HepG2 (cell line): ENCODE data around the gene UBASH3A. TPM values are rescaled to one million over a fixed set of nuclear protein-coding genes. Genes with fewer than 3 reads are reported as not detected.
A peak's percentile ranks its signal among the peaks of the same experiment; 100 is the strongest.

ENCODE experiments used
- ATAC-seq: fragments of 200-7000 bp; cut with Tn5 transposase; 3 replicates; pipeline ENCODE4 v1.9.1; 2020; ENCODE audit warnings: mild to moderate bottlenecking, moderate library complexity
- BruUV-seq: library from RNA; stranded (reverse); fragments of 400-500 nt; replicated peaks from 2 replicates; lab custom pipeline; 2021; lab: Mats Ljungman, UMichigan
- CTCF ChIA-PET: fragments of 300-600 bp; formaldehyde crosslinking; extraction: SDS; loops from one replicate; lab custom pipeline; 2021; ENCODE audit warnings: low total read pairs, inconsistent platforms, low intra/inter-chr PET ratio; lab: Yijun Ruan, JAX
- POLR2A ChIA-PET: fragments of 350-600 bp; sonication (Branson Sonifier 250); formaldehyde crosslinking; loops from one replicate; lab custom pipeline; 2020; ENCODE audit warnings: antibody characterized with exemption, inconsistent platforms; lab: Yijun Ruan, JAX
- DNase-seq: peaks from one replicate; pipeline ENCODE4 v3.0.0-alpha.2; 2015; ENCODE audit warnings: low spot score
- FAIRE-seq: peaks from 3 replicates; lab custom pipeline; 2011; peaks lifted over from hg19 to GRCh38; lab: Jason Lieb, UNC
- H2AFZ ChIP-seq: one replicate; pipeline ENCODE4 v1.6.1; 2011; ENCODE audit warnings: low read length, inconsistent platforms
- H3K27ac ChIP-seq: fragments of 300-600 bp; 3 replicates; pipeline ENCODE4 v1.8.0; 2011; ENCODE audit warnings: mixed run types, mild to moderate bottlenecking, mixed read lengths, low read length, inconsistent platforms; ENCODE audit not compliant: insufficient read depth; ENCODE audit errors: extremely low read length
- H3K27me3 ChIP-seq, 2 experiments: fragments of 200-600 bp in 1 of 2; 2 replicates in 1 of 2; 3 replicates in 1 of 2; pipeline versions ENCODE4 v1.6.0 to v1.8.0; 2011; ENCODE audit warnings: low read length in 2 of 2, mild to moderate bottlenecking in 2 of 2, moderate library complexity in 2 of 2, inconsistent platforms in 1 of 2; ENCODE audit not compliant: insufficient read depth in 2 of 2, control insufficient read depth in 1 of 2
- H3K36me3 ChIP-seq, 2 experiments: fragments of 200-600 bp in 1 of 2; replicated peaks in 1 of 2; 2 replicates in 1 of 2; 3 replicates in 1 of 2; pipeline versions ENCODE4 v1.5.1 to v1.8.0; 2011; ENCODE audit warnings: low read length in 2 of 2, inconsistent platforms in 1 of 2; ENCODE audit not compliant: insufficient read depth in 2 of 2, control insufficient read depth in 1 of 2
- H3K4me1 ChIP-seq: 2 replicates; pipeline ENCODE4 v1.5.1; 2012; ENCODE audit warnings: low read length, inconsistent platforms; ENCODE audit not compliant: insufficient read depth
- H3K4me2 ChIP-seq: 2 replicates; pipeline ENCODE4 v1.6.0; 2011; ENCODE audit warnings: low read depth, low read length, inconsistent platforms
- H3K4me3 ChIP-seq, 3 experiments: fragments of 200-600 bp in 1 of 3; sonication (generic), shearing (Covaris generic) in 1 of 3; replicated peaks in 1 of 3; 2 replicates each; pipeline ENCODE4 v1.5.1; 2011 to 2016; ENCODE audit warnings: low read length in 3 of 3, inconsistent platforms in 2 of 3, low read depth in 2 of 3, mild to moderate bottlenecking in 2 of 3, control low read depth in 1 of 3, mixed read lengths in 1 of 3; ENCODE audit not compliant: insufficient read depth in 1 of 3
- H3K79me2 ChIP-seq: one replicate; pipeline ENCODE4 v1.6.1; 2011; ENCODE audit warnings: low read length, inconsistent platforms; ENCODE audit not compliant: insufficient read depth
- H3K9ac ChIP-seq: 2 replicates; pipeline ENCODE4 v1.6.0; 2011; ENCODE audit warnings: mild to moderate bottlenecking, low read depth, low read length, inconsistent platforms; ENCODE audit not compliant: insufficient read depth
- H3K9me3 ChIP-seq: 2 replicates; pipeline ENCODE4 v1.5.1; 2012; ENCODE audit warnings: mild to moderate bottlenecking, low read length
- H4K20me1 ChIP-seq: 2 replicates; pipeline ENCODE4 v1.6.0; 2011; ENCODE audit warnings: inconsistent platforms, mild to moderate bottlenecking, low read length, moderate library complexity; ENCODE audit not compliant: insufficient read depth
- BRD4 ChIP-seq: sonication (generic); formaldehyde crosslinking; IDR thresholded peaks from 2 replicates; pipeline ENCODE4 v1.4.0; 2020; ENCODE audit warnings: missing genetic modification reagents
- CEBPG ChIP-seq: IDR thresholded peaks from 2 replicates; pipeline ENCODE4 v1.6.1; 2016
- CREB1 ChIP-seq, 2 experiments: fragments of 450-650 bp in 1 of 2; IDR thresholded peaks; 2 replicates each; pipeline ENCODE4 v1.6.1; 2016 to 2017; ENCODE audit warnings: control low read depth in 1 of 2, mild to moderate bottlenecking in 1 of 2, missing compliant biosample characterization in 1 of 2, missing genetic modification characterization in 1 of 2
- E2F1 ChIP-seq: sonication (generic); formaldehyde crosslinking; IDR thresholded peaks from 2 replicates; pipeline ENCODE4 v1.5.0; 2020; ENCODE audit warnings: missing genetic modification reagents
- FOSL2 ChIP-seq: sonication (generic); formaldehyde crosslinking; IDR thresholded peaks from 2 replicates; pipeline ENCODE4 v1.4.0; 2020; ENCODE audit warnings: missing genetic modification reagents
- GABPB1 ChIP-seq: IDR thresholded peaks from 2 replicates; pipeline ENCODE4 v1.6.1; 2016; ENCODE audit warnings: mild to moderate bottlenecking, missing genetic modification reagents, moderate library complexity, missing compliant biosample characterization
- HNF4A ChIP-seq: sonication (generic); formaldehyde crosslinking; IDR thresholded peaks from 2 replicates; pipeline ENCODE4 v1.4.0; 2020; ENCODE audit warnings: missing genetic modification reagents
- ISX ChIP-seq: sonication (generic); formaldehyde crosslinking; conservative IDR thresholded peaks from 2 replicates; pipeline ENCODE4 v1.5.0; 2020; ENCODE audit warnings: missing genetic modification reagents
- PBX2 ChIP-seq: IDR thresholded peaks from 2 replicates; pipeline ENCODE4 v1.6.1; 2016; ENCODE audit warnings: control low read depth
- SMAD3 ChIP-seq: sonication (generic); formaldehyde crosslinking; IDR thresholded peaks from 2 replicates; pipeline ENCODE4 v1.4.0; 2020; ENCODE audit warnings: missing genetic modification reagents
- ZNF282 ChIP-seq: fragments of 450-650 bp; IDR thresholded peaks from 2 replicates; pipeline ENCODE4 v1.6.1; 2018; ENCODE audit not compliant: partially characterized antibody
- ZNF589 ChIP-seq: sonication (generic); formaldehyde crosslinking; conservative IDR thresholded peaks from 2 replicates; pipeline ENCODE4 v1.8.0; 2022; ENCODE audit warnings: mild to moderate bottlenecking, moderate library complexity, missing genetic modification reagents
- ZNF782 ChIP-seq: sonication (generic); formaldehyde crosslinking; IDR thresholded peaks from 2 replicates; pipeline ENCODE4 v1.4.0; 2020; ENCODE audit warnings: missing genetic modification reagents, mild to moderate bottlenecking, borderline replicate concordance
- WGBS: methylation state at CpG from one replicate; pipeline ENCODE4 v1.1.6; 2017; ENCODE audit warnings: low lambda C conversion rate; 5-methylcytosine and 5-hydroxymethylcytosine counted together
- in situ Hi-C: cut with HindIII; loops from 2 replicates; pipeline ENCODE4 v1.10.0; 2017; ENCODE audit warnings: low pct_unique_long_range_greater_than_20kb; ENCODE audit not compliant: extremely low pct_ligation_motif_present
- intact Hi-C: fragments of 100-400 bp; cut with micrococcal nuclease; formaldehyde crosslinking; loops from one replicate; pipeline ENCODE4 v1.10.0; 2022; ENCODE audit not compliant: unreplicated experiment
- polyA plus RNA-seq, 8 experiments: library from polyadenylated mRNA; depleted of rRNA in 3 of 8; stranded (reverse) in 7 of 8; unstranded in 1 of 8; fragments of >200 nt; fragmentation: Illumina TruSeq in 4 of 8; extraction: Trizol in 4 of 8; gene quantifications; 2 replicates each; pipeline versions ENCODE4 v1.2.1 to v1.2.3, GENCODE V29; 2011 to 2016; ENCODE audit warnings: low read depth in 4 of 8, missing spikeins in 1 of 8, mixed read lengths in 1 of 8; ENCODE audit not compliant: insufficient read depth in 1 of 8
- total RNA-seq, 5 experiments: library from RNA; depleted of rRNA; stranded (reverse); fragments of >200 nt; fragmentation: Illumina TruSeq; extraction: Trizol; gene quantifications; 2 replicates each; pipeline ENCODE4 v1.2.3, GENCODE V29; 2016; ENCODE audit warnings: low read depth in 1 of 5

The UBASH3A gene
- total and polyA plus RNA-seq, 2 of the 13 experiments (the other 11 are each of a cell fraction or from before 2014, with no cell fraction given), result not detected

- no peaks in the 10 kb centered on the region for H4K20me1 ChIP-seq
- H3K4me2 ChIP-seq, result peak overlapping the region; percentile 69; the same call in 1 of the 2 replicates
- BruUV-seq, result no TSS peak
- no peaks in the 10 kb centered on the region for H3K79me2 ChIP-seq
- H2AFZ ChIP-seq, result no peak overlapping the region
- H3K4me3 ChIP-seq, result peak overlapping the region in 1 of 3 experiments; percentile 38; a peak in 1 of 6 replicates
- H3K27ac ChIP-seq, result no peak overlapping the region
- in situ Hi-C loops (no loop called here), intact Hi-C loops (no loop called here)
- ATAC-seq (no peak), FAIRE-seq (no peak), DNase-seq (no peak)
- TF ChIP-seq ISX (CRISPR knock-in tag), result no peak
- TF ChIP-seq PBX2, result no peak
- TF ChIP-seq SMAD3 (CRISPR knock-in tag), result no peak
- no peak for TF ChIP-seq ZNF782
- TF ChIP-seq GABPB1 (CRISPR knock-in tag), result no peak
- TF ChIP-seq BRD4, result no peak
- H3K36me3 ChIP-seq, result no peaks in the 10 kb centered on the region
- 73% methylated on average over 8 of the region's 8 CpGs for WGBS
- ChIA-PET POLR2A (no interaction called here), CTCF (no interaction called here)
- peaks cover 19% of the 10 kb centered on the region for H3K4me1 ChIP-seq
- peaks cover 1 to 9% of the 10 kb centered on the region in 2 experiments; a peak in 4 of 5 replicates for H3K27me3 ChIP-seq
- H3K9me3 ChIP-seq, result no peaks in the 10 kb centered on the region
- H3K9ac ChIP-seq, result no peak overlapping the region
Measured at GRCh38 chr21:42414553-42414927, 10.8 kb downstream of the UBASH3A start.

- H3K4me1 ChIP-seq, result peaks cover 19% of the 10 kb centered on the region
- peak overlapping the region in 1 of 3 experiments; percentile 38; a peak in 1 of 6 replicates for H3K4me3 ChIP-seq
- no peak overlapping the region for H3K27ac ChIP-seq
- no peak for DNase-seq
- no peak overlapping the region for H2AFZ ChIP-seq
- H3K9me3 ChIP-seq, result no peaks in the 10 kb centered on the region
- H4K20me1 ChIP-seq, result no peaks in the 10 kb centered on the region
- no peaks in the 10 kb centered on the region for H3K79me2 ChIP-seq
- in situ Hi-C loops (no loop called here), intact Hi-C loops (loop anchor here (1.0 kb wide), 1 partner anchor 77 kb away; no protein-coding TSS in a partner anchor)
- peak; percentile 34 for ATAC-seq
- no peak overlapping the region for H3K9ac ChIP-seq
- ChIA-PET POLR2A (interaction anchor here (1.0 kb wide), 1 partner anchor 700 kb away, joined by 3 read pairs; no protein-coding TSS in a partner anchor), CTCF (no interaction called here)
- no peak for FAIRE-seq
- 25% methylated on average over 13 of the region's 27 CpGs for WGBS
- peaks cover 1 to 9% of the 10 kb centered on the region in 2 experiments; a peak in 3 of 5 replicates for H3K27me3 ChIP-seq
- BruUV-seq, result no TSS peak
- no peaks in the 10 kb centered on the region for H3K36me3 ChIP-seq
- H3K4me2 ChIP-seq, result peak overlapping the region; percentile 69
- TF ChIP-seq FOSL2, result peak; percentile 80
- TF ChIP-seq CREB1 (IDR thresholded peaks at IDR 0.05), result peak; percentile 92
- TF ChIP-seq CREB1 (CRISPR knock-in tag; IDR thresholded peaks at IDR 0.05), result no peak
- TF ChIP-seq ZNF282, result no peak
- peak; percentile 38; the same call in 1 of the 2 replicates for TF ChIP-seq HNF4A (CRISPR knock-in tag)
- no peak for TF ChIP-seq CEBPG (CRISPR knock-in tag)
- no peak for TF ChIP-seq E2F1 (CRISPR knock-in tag)
- no peak for TF ChIP-seq ZNF589 (CRISPR knock-in tag)
Measured at GRCh38 chr21:42414928-42415769, 11.4 kb downstream of the UBASH3A start.
